Heart right ventricle (tissue), 16 donors: ENCODE measurements around the gene THSD4. TPM values are rescaled to one million over a fixed set of nuclear protein-coding genes. Genes with fewer than 3 reads are reported as not detected.

ENCODE experiments used
- ATAC-seq, 8 donors: fragments of 200-7000 bp; cut with Tn5 transposase; one replicate each; pipeline ENCODE4 v1.9.1; 2020; ENCODE audit warnings: mild to moderate bottlenecking in 8 of 8, moderate library complexity in 8 of 8, moderate number of reproducible peaks in 1 of 8
- DNase-seq, 2 donors: peaks; one replicate each; pipeline ENCODE4 v3.0.0-alpha.2; 2020
- H3K27ac ChIP-seq, 10 donors: fragments of 200-600 bp; sonication (generic) in 2 of 10; one replicate each; pipeline versions ENCODE4 v1.5.0 to v1.8.0; 2020 to 2022; ENCODE audit warnings: mild to moderate bottlenecking in 3 of 10
- H3K27me3 ChIP-seq, 7 donors: fragments of 200-600 bp; one replicate each; pipeline ENCODE4 v1.8.0; 2021 to 2022; ENCODE audit warnings: mild to moderate bottlenecking in 2 of 7
- H3K36me3 ChIP-seq, 9 donors: fragments of 200-600 bp; sonication (generic) in 1 of 9; one replicate each; pipeline versions ENCODE4 v1.5.0 to v1.8.0; 2020 to 2022; ENCODE audit warnings: mild to moderate bottlenecking in 2 of 9
- H3K4me1 ChIP-seq, 9 donors: fragments of 200-600 bp; sonication (generic) in 1 of 9; one replicate each; pipeline versions ENCODE4 v1.5.0 to v1.8.0; 2020 to 2022; ENCODE audit warnings: mild to moderate bottlenecking in 4 of 9
- H3K4me3 ChIP-seq, 10 donors: fragments of 200-600 bp; sonication (generic) in 2 of 10; one replicate each; pipeline versions ENCODE4 v1.5.0 to v1.8.0; 2020 to 2022; ENCODE audit warnings: mild to moderate bottlenecking in 7 of 10, moderate library complexity in 2 of 10
- H3K9me3 ChIP-seq, 11 donors: fragments of 200-600 bp in 10 of 11; sonication (generic) in 2 of 11; one replicate each; pipeline versions ENCODE4 v1.5.0 to v1.8.0; 2013 to 2022; ENCODE audit warnings: mild to moderate bottlenecking in 2 of 11, control low read depth in 1 of 11, moderate library complexity in 1 of 11
- CTCF ChIP-seq, 9 donors: fragments of 200-600 bp; sonication (generic) in 2 of 9; IDR thresholded peaks; one replicate each; pipeline versions ENCODE4 v1.5.0 to v1.8.0; 2021 to 2022; ENCODE audit warnings: antibody characterized with exemption in 9 of 9, mild to moderate bottlenecking in 5 of 9, moderate library complexity in 1 of 9
- WGBS, 2 donors: extraction: QIAGEN DNeasy Blood & Tissue Kit; methylation state at CpG; one replicate each; pipeline ENCODE4 v1.1.7; 2013; ENCODE audit warnings: inconsistent platforms in 1 of 2; 5-methylcytosine and 5-hydroxymethylcytosine counted together
- intact Hi-C, 10 donors: fragments of 100-400 bp; cut with DNase I; formaldehyde crosslinking; loops; one replicate each; pipeline versions ENCODE4 v1.11.1 to v1.14.2; 2022
- polyA plus RNA-seq, 2 donors: library from polyadenylated mRNA; stranded (reverse); fragments of 200-250 nt; gene quantifications; one replicate each; pipeline ENCODE4 v1.2.3, GENCODE V29; 2013
- total RNA-seq, 10 donors: library from RNA; stranded (reverse); fragmentation: NEBNext Ultra II Directional in 3 of 10; extraction: Animal tissue kit (Norgen Biotek cat#: 25700) in 3 of 10; gene quantifications; one replicate each; pipeline versions ENCODE4 v1.2.1 to v1.2.4, GENCODE V29; 2021 to 2023
- donor health status: Arrhythmogenic right ventricular cardiomyopathy.
- donor health status: ischemic (EF 13 %, LVEDD 7.1; RV severe dilation, severe dysfunction).
- donor health status: healthy with polysubstance abuse.
- donor health status: DM: no; HTN: yes; CAD: no.
- donor health status: DM: no; HTN: no; CAD: no.
- donor health status: ischemic (EF 25% LVEDD 6.9; RV normal size, moderate dysfunction).
- donor health status: ischemic (EF 25% LVEDD 5.7; RV mildly dilated, moderate dysfunction).
- donor health status: healthy.
- donor health status: DM: yes; HTN: yes; CAD: no.
- donor health status: Ischemic cardiomyopathy.
- donor health status: ischemic (EF 35%, LVEDD 5.7; RV mildly dilated, moderate dysfunction).
- donor health status: nonischemic (EF 11% LVEDD 7.7; RV severe dilation, severe dysfunction).
- donor health status: DM: yes; HTN: yes; CAD: no.
- donor health status: PGD.
- donor health status: ischemic (EF 29% LVEDD 5.4; RV normal size, mild dysfunction).
- donor health status: nonischemic (EF 23%, LVEDD 6.1; RV moderate dilation, normal function).

The THSD4 gene
- total and polyA plus RNA-seq, 12 donors: 20.8 to 212 (median 139) TPM

- no peak for TF ChIP-seq CTCF (IDR thresholded peaks at IDR 0.05)
- Histone ChIP-seq H3K4me3 (no peak overlapping the region), H3K4me1 (peaks cover 5 to 60% (median 18%) of the 10 kb centered on the region in 9 donors), H3K27me3 (no peaks in the 10 kb centered on the region), H3K27ac (peak overlapping the region; percentile 10 to 69 (median 51)), H3K36me3 (no peaks in the 10 kb centered on the region), H3K9me3 (no peaks in the 10 kb centered on the region)
- no peak for ATAC-seq
- DNase-seq: no peak
- intact Hi-C loops: loop anchor here in 6 of 10 donors (5.0 to 10.0 kb wide), 6 partner anchors 68 to 209 kb away; no protein-coding TSS in a partner anchor
- 51 to 52% methylated on average over 8 of the region's 8 CpGs for WGBS, 2 donors
Observed at GRCh38 chr15:71654042-71654719, 538.9 kb downstream of the THSD4 start.

- no peaks in the 10 kb centered on the region for H3K36me3 ChIP-seq
- intact Hi-C loops: loop anchor here in 6 of 10 donors (5.0 to 10.0 kb wide), 7 partner anchors 58 to 210 kb away; no protein-coding TSS in a partner anchor
- H3K4me3 ChIP-seq: no peak overlapping the region
- ATAC-seq (peak; percentile 40 to 74 (median 52)), DNase-seq (no peak)
- no peak for TF ChIP-seq CTCF (IDR thresholded peaks at IDR 0.05)
- no peaks in the 10 kb centered on the region for H3K9me3 ChIP-seq
- H3K27me3 ChIP-seq: no peaks in the 10 kb centered on the region
- peaks cover 5 to 65% (median 18%) of the 10 kb centered on the region in 9 donors for H3K4me1 ChIP-seq
- WGBS, 2 donors: 65 to 72% methylated on average over 3 of the region's 3 CpGs
- peak overlapping the region; percentile 10 to 69 (median 52) for H3K27ac ChIP-seq
Observed at GRCh38 chr15:71654720-71655174, 539.5 kb downstream of the THSD4 start.

GRCh38 chr15:71656425-71656824 is 541.2 kb downstream of the THSD4 start:
- Histone ChIP-seq H3K27ac (peak overlapping the region in 1 of 10 donors; percentile 6), H3K4me1 (peaks cover 9 to 80% (median 34%) of the 10 kb centered on the region in 9 donors)

GRCh38 chr15:71657141-71657540 is 541.9 kb downstream of the THSD4 start:
- peak overlapping the region in 2 of 10 donors; percentile 6 to 20 for H3K27ac ChIP-seq
- no peak overlapping the region for H3K4me3 ChIP-seq
- WGBS, 2 donors: 63 to 75% methylated on average over 2 of the region's 2 CpGs
- no peaks in the 10 kb centered on the region for H3K9me3 ChIP-seq
- ATAC-seq (no peak), DNase-seq (no peak)
- no peak for TF ChIP-seq CTCF (IDR thresholded peaks at IDR 0.05)
- no peaks in the 10 kb centered on the region for H3K27me3 ChIP-seq
- intact Hi-C loops: loop anchor here in 3 of 10 donors (5.0 to 10.0 kb wide), 3 partner anchors 55 to 212 kb away; no protein-coding TSS in a partner anchor
- H3K4me1 ChIP-seq: peaks cover 4 to 80% (median 29%) of the 10 kb centered on the region in 9 donors
- H3K36me3 ChIP-seq: no peaks in the 10 kb centered on the region

More at GRCh38 chr15:71656425-71656824, 541.2 kb downstream of the THSD4 start:
- intact Hi-C loops: loop anchor here in 3 of 10 donors (5.0 to 10.0 kb wide), 3 partner anchors 56 to 212 kb away; no protein-coding TSS in a partner anchor
- no peaks in the 10 kb centered on the region for H3K9me3 ChIP-seq
- no peaks in the 10 kb centered on the region for H3K27me3 ChIP-seq
- DNase-seq (no peak), ATAC-seq (no peak)
- no peak for TF ChIP-seq CTCF (IDR thresholded peaks at IDR 0.05)
- 71 to 97% methylated on average over 4 of the region's 4 CpGs for WGBS, 2 donors
- H3K4me3 ChIP-seq: no peak overlapping the region
- H3K36me3 ChIP-seq: no peaks in the 10 kb centered on the region
